Measurements from ENCODE around the gene RPS2.

RPS2 gene

GRCh38 chr16:1933097-1933661 is 31.4 kb downstream of the RPS2 start:
- Histone ChIP-seq H3K4me1 (ENCODE audit: control insufficient read depth in 1 of 2, insufficient read depth in 1 of 2, low read depth in 1 of 2, low read length in 1 of 2) (peaks cover 85 to 92% of the 10 kb centered on the region in 2 experiments), H3K27ac (peak overlapping the region; percentile 93), H3K36me3 (peaks cover 36% of the 10 kb centered on the region), H3K9me3 (no peaks in the 10 kb centered on the region), H3K4me3 (ENCODE audit: low read depth in 1 of 2, low read length in 1 of 2) (no peak overlapping the region), H3K27me3 (no peaks in the 10 kb centered on the region)
- no peak for TF ChIP-seq CTCF (IDR thresholded peaks at IDR 0.05)

GRCh38 chr16:1932050-1933028 is 32.3 kb downstream of the RPS2 start:
- Histone ChIP-seq H3K4me3 (ENCODE audit: low read depth in 1 of 2, low read length in 1 of 2) (no peak overlapping the region), H3K27ac (peak overlapping the region; percentile 93), H3K4me1 (ENCODE audit: control insufficient read depth in 1 of 2, insufficient read depth in 1 of 2, low read depth in 1 of 2, low read length in 1 of 2) (peaks cover 77 to 83% of the 10 kb centered on the region in 2 experiments), H3K27me3 (no peaks in the 10 kb centered on the region), H3K36me3 (peaks cover 28% of the 10 kb centered on the region), H3K9me3 (no peaks in the 10 kb centered on the region)
- TF ChIP-seq CTCF (IDR thresholded peaks at IDR 0.05) = no peak

GRCh38 chr16:1930338-1930720 is 34.3 kb downstream of the RPS2 start:
- Histone ChIP-seq H3K4me3 (ENCODE audit: low read depth in 1 of 2, low read length in 1 of 2) (peak overlapping the region; percentile 65 to 89), H3K36me3 (peaks cover 9% of the 10 kb centered on the region), H3K27me3 (no peaks in the 10 kb centered on the region), H3K9me3 (no peaks in the 10 kb centered on the region), H3K4me1 (ENCODE audit: control insufficient read depth in 1 of 2, insufficient read depth in 1 of 2, low read depth in 1 of 2, low read length in 1 of 2) (peaks cover 58 to 63% of the 10 kb centered on the region in 2 experiments), H3K27ac (peak overlapping the region; percentile 93)
- no peak for TF ChIP-seq CTCF (IDR thresholded peaks at IDR 0.05)

- Histone ChIP-seq H3K4me3 (ENCODE audit: low read depth in 1 of 2, low read length in 1 of 2) (peak overlapping the region; percentile 65 to 89), H3K4me1 (ENCODE audit: control insufficient read depth in 1 of 2, insufficient read depth in 1 of 2, low read depth in 1 of 2, low read length in 1 of 2) (peaks cover 52 to 58% of the 10 kb centered on the region in 2 experiments), H3K27ac (peak overlapping the region; percentile 93), H3K27me3 (peaks cover 3% of the 10 kb centered on the region), H3K36me3 (peaks cover 3% of the 10 kb centered on the region), H3K9me3 (no peaks in the 10 kb centered on the region)
- TF ChIP-seq CTCF (IDR thresholded peaks at IDR 0.05) = peak; percentile 100
Observed at GRCh38 chr16:1929578-1930337, 34.9 kb downstream of the RPS2 start.

- Histone ChIP-seq H3K4me3 (ENCODE audit: low read depth in 1 of 2, low read length in 1 of 2) (peak overlapping the region; percentile 65 to 89), H3K27ac (peak overlapping the region; percentile 93), H3K36me3 (no peaks in the 10 kb centered on the region), H3K9me3 (no peaks in the 10 kb centered on the region), H3K27me3 (peaks cover 10% of the 10 kb centered on the region), H3K4me1 (ENCODE audit: control insufficient read depth in 1 of 2, insufficient read depth in 1 of 2, low read depth in 1 of 2, low read length in 1 of 2) (peaks cover 46 to 51% of the 10 kb centered on the region in 2 experiments)
- TF ChIP-seq CTCF (IDR thresholded peaks at IDR 0.05) = no peak
Observed at GRCh38 chr16:1929105-1929504, 35.5 kb downstream of the RPS2 start.

All from neutrophil (primary cell).